Tibial artery (tissue), 4 donors: ENCODE data around the gene RALGDS.

ENCODE experiments used
- DNase-seq, 2 donors: peaks; one replicate each; pipeline ENCODE4 v3.0.0-alpha.2; 2019
- H3K27ac ChIP-seq, 2 donors: fragments of 200-600 bp; sonication (generic) in 1 of 2; 1 replicate in 1 of 2; 2 replicates in 1 of 2; pipeline ENCODE4 v1.5.1; 2018 to 2019; ENCODE audit warnings: mild to moderate bottlenecking in 1 of 2
- H3K27me3 ChIP-seq, 2 donors: fragments of 200-600 bp; sonication (generic) in 1 of 2; one replicate each; pipeline versions ENCODE4 v1.5.1 to v1.6.0; 2016 to 2019
- H3K36me3 ChIP-seq, 3 donors: fragments of 200-600 bp; sonication (generic) in 2 of 3; one replicate each; pipeline ENCODE4 v1.5.1; 2016 to 2019; ENCODE audit warnings: mild to moderate bottlenecking in 2 of 3
- H3K4me1 ChIP-seq, 4 donors: fragments of 200-600 bp; sonication (generic) in 2 of 4; 1 replicate in 3 of 4; 2 replicates in 1 of 4; pipeline ENCODE4 v1.5.1; 2016 to 2019
- H3K4me3 ChIP-seq, 2 donors: fragments of 200-600 bp; sonication (generic) in 1 of 2; 1 replicate in 1 of 2; 2 replicates in 1 of 2; pipeline ENCODE4 v1.5.1; 2018 to 2019; ENCODE audit warnings: mild to moderate bottlenecking in 2 of 2
- H3K9me3 ChIP-seq, 3 donors: fragments of 200-600 bp; sonication (generic) in 1 of 3; one replicate each; pipeline ENCODE4 v1.5.1; 2016 to 2019
- CTCF ChIP-seq, 2 experiments: fragments of 200-600 bp in 1 of 2; fragments of 450-650 bp in 1 of 2; IDR thresholded peaks; one replicate each; pipeline ENCODE4 v1.5.1; 2017 to 2019; ENCODE audit warnings: antibody characterized with exemption in 2 of 2, mild to moderate bottlenecking in 1 of 2, moderate library complexity in 1 of 2
- intact Hi-C: fragments of 100-400 bp; cut with DNase I; formaldehyde crosslinking; loops from one replicate; pipeline ENCODE4 v1.15.0; 2023; ENCODE audit warnings: low total_unique reads

The RALGDS gene

GRCh38 chr9:133102190-133103021 is 18.6 kb downstream of the RALGDS start:
- intact Hi-C loops, result loop anchor here (2.0 kb wide), 1 partner anchor 42 kb away; no protein-coding TSS in a partner anchor
- H3K4me1 ChIP-seq, result no peaks in the 10 kb centered on the region
- no peak overlapping the region for H3K4me3 ChIP-seq
- H3K27ac ChIP-seq, result no peak overlapping the region
- no peaks in the 10 kb centered on the region for H3K27me3 ChIP-seq
- H3K36me3 ChIP-seq, result peaks cover 67 to 100% (median 90%) of the 10 kb centered on the region in 3 donors
- peak; percentile 15 to 59 for DNase-seq
- H3K9me3 ChIP-seq, result no peaks in the 10 kb centered on the region
- TF ChIP-seq CTCF (IDR thresholded peaks at IDR 0.05), result no peak

- H3K36me3 ChIP-seq, result peaks cover 63 to 100% (median 90%) of the 10 kb centered on the region in 3 donors
- H3K27ac ChIP-seq, result no peak overlapping the region
- intact Hi-C loops, result loop anchor here (2.0 kb wide), 1 partner anchor 43 kb away; no protein-coding TSS in a partner anchor
- DNase-seq, result peak in 1 of 2 donors; percentile 62
- no peaks in the 10 kb centered on the region for H3K4me1 ChIP-seq
- H3K4me3 ChIP-seq, result no peak overlapping the region
- no peak for TF ChIP-seq CTCF (IDR thresholded peaks at IDR 0.05)
- peaks cover 0 to 5% (median 3%) of the 10 kb centered on the region in 3 donors for H3K9me3 ChIP-seq
- H3K27me3 ChIP-seq, result no peaks in the 10 kb centered on the region
Measured at GRCh38 chr9:133101356-133102189, 19.5 kb downstream of the RALGDS start.

DNA sequence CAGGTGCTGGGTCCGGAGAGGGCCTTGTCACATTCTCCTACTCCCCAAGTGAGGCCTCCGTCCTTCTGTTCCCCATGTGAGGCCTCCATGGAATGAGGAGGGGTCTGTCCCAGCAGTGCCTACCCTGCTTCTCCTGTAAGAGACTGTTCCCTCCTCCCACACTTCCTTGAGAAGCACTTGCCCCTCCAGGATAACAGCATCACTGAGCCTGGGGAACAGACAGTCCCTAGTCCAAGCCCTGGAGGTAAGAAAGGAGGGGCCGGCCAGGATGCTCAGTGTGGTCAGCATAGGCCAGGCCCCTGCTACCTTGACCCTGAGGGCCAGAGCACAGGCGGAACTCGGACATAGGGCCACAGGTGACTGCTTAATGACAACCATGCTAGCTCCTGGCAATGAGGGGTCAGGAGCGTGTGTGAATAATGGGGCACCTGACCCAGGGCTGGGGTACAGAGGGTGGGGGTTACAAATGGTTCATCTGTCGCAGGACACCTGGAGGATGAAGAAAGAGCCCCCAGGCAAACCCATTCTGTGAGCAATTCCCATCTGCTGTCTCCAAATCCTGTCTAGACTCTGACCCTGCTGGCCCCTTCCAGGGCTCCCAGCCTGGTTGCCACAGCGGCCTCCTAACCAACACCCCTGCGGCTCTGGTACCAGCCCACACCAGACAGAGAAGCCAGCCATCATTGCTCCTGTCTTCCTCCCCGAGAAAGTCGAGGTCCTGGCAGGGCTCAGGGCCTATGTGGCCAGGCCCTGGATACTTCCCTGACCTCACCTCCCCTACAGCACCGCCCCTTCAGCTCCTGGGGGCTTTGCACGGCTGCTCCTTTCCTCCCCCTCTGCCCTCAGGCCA is 20.3 kb downstream of the RALGDS start:
- H3K36me3 ChIP-seq, result peaks cover 63 to 92% (median 86%) of the 10 kb centered on the region in 3 donors
- no peaks in the 10 kb centered on the region for H3K27me3 ChIP-seq
- peak in 1 of 2 donors; percentile 56 for DNase-seq
- H3K4me1 ChIP-seq, result no peaks in the 10 kb centered on the region
- H3K4me3 ChIP-seq, result no peak overlapping the region
- H3K27ac ChIP-seq, result no peak overlapping the region
- peaks cover 0 to 12% (median 12%) of the 10 kb centered on the region in 3 donors for H3K9me3 ChIP-seq
- intact Hi-C loops, result no loop called here
- no peak for TF ChIP-seq CTCF (IDR thresholded peaks at IDR 0.05)

- peaks cover 63 to 84% (median 80%) of the 10 kb centered on the region in 3 donors for H3K36me3 ChIP-seq
Measured at GRCh38 chr9:133099726-133100505, 21.1 kb downstream of the RALGDS start.

More at GRCh38 chr9:133099726-133100505, 21.1 kb downstream of the RALGDS start:
- Histone ChIP-seq H3K27me3 (no peaks in the 10 kb centered on the region), H3K4me3 (no peak overlapping the region), H3K9me3 (peaks cover 0 to 17% (median 15%) of the 10 kb centered on the region in 3 donors), H3K4me1 (no peaks in the 10 kb centered on the region), H3K27ac (no peak overlapping the region)
- DNase-seq, result peak in 1 of 2 donors; percentile 29
- intact Hi-C loops, result no loop called here
- TF ChIP-seq CTCF (IDR thresholded peaks at IDR 0.05), result no peak
